ENCODE measurements around the gene KRTAP5-3.

Gene KRTAP5-3

DNA sequence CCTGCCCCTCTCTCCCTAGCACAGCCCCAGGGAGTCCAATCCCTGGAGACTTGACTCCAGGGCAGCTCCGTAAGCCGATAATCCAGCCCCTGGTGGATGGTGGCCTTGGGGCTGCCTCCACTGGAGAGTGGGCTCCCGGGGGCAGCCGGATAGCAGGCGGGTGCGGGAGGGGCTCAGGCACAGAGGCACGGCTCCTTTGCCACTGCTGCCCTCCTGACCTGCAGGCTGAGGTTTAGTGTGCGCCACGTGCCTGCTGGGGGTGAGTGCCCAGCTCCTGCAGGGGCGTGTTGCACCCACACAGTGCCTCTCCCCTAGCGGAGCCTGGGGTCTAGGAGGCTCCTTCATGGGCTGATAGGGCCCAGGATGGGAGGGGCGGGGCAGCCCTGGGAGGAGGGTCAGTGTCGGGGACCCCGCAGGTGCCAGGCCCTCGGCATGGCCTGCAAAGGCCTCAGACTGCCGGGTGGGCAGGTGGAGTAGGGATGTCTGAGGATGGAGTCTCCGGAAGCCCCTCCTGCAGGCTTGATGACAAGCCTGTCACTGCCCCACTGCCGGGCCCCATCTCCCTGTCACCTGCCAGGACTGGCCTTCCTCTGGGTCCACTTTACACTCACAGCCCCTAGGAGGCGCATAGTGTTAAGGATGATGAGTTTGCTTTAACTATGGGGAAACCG lies 41.7 kb downstream of the KRTAP5-3 start:
- no peak overlapping the region for H3K4me3 ChIP-seq (ENCODE audit: low read depth, low read length)
- DNase-seq (ENCODE audit: low read depth), result no peak
- TF ChIP-seq, protein P1, sequence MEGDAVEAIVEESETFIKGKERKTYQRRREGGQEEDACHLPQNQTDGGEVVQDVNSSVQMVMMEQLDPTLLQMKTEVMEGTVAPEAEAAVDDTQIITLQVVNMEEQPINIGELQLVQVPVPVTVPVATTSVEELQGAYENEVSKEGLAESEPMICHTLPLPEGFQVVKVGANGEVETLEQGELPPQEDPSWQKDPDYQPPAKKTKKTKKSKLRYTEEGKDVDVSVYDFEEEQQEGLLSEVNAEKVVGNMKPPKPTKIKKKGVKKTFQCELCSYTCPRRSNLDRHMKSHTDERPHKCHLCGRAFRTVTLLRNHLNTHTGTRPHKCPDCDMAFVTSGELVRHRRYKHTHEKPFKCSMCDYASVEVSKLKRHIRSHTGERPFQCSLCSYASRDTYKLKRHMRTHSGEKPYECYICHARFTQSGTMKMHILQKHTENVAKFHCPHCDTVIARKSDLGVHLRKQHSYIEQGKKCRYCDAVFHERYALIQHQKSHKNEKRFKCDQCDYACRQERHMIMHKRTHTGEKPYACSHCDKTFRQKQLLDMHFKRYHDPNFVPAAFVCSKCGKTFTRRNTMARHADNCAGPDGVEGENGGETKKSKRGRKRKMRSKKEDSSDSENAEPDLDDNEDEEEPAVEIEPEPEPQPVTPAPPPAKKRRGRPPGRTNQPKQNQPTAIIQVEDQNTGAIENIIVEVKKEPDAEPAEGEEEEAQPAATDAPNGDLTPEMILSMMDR (IDR thresholded peaks at IDR 0.05; ENCODE audit: low read depth, low read length, missing control alignments), result peak; percentile 37

DNA sequence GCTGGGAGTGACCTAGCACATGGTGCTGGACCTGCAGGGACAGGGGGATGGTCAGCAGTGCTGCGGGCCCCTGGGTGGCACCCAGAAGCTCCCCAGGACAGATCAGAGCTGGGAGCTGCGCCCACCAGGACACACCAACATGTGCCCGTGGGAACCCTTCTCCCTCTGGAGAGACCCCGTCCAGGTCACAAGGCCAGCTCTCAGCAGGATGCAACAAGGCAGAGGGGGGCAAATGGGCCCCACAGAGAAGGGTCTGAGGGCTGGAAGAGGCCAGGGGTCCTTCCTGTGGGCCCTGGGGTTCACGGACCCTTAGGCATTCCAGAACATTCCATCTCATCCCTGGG lies 42.4 kb downstream of the KRTAP5-3 start:
- DNase-seq (ENCODE audit: low read depth), result no peak
- TF ChIP-seq, protein P1 (IDR thresholded peaks at IDR 0.05; ENCODE audit: low read depth, low read length, missing control alignments), result no peak
- H3K4me3 ChIP-seq (ENCODE audit: low read depth, low read length), result no peak overlapping the region

DNA sequence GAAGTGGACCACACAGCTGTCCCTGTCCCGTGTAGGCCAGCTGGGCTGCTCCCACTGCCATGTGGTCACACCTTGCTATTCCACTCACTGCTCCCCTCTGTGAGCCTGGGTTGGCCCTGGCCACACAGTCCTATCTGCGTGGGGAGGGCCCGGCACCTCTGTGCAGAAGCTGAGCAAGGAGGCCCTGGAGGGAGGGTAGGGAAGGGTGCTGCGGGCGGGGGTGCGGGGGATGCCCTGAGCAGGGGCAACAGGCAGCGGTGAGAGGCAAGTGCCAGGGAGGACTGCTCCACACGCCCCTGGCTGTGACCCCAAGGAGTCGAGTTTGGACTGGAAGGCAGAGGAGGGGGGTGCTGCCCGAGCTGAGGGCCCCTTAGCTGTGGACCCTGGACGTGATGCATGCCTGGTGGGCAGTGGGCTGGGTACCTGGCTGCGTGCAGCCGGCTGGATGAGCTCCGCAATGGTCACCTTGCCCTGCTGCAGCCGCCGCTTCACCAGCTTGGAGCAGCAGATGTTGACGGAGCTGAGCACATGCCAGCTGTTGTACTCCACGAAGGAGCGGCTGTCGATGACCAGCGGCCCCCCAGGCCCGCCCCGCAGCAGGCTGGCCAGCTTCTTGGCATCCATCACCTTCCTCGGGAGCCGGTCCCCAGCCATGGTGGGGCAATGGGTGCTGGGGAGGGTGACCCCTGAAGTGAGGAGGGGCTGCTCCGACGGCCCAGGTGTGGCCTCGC lies 42.9 kb downstream of the KRTAP5-3 start:
- TF ChIP-seq, protein P1 (IDR thresholded peaks at IDR 0.05; ENCODE audit: low read depth, low read length, missing control alignments), result no peak
- no peak overlapping the region for H3K4me3 ChIP-seq (ENCODE audit: low read depth, low read length)
- DNase-seq (ENCODE audit: low read depth), result no peak

DNA sequence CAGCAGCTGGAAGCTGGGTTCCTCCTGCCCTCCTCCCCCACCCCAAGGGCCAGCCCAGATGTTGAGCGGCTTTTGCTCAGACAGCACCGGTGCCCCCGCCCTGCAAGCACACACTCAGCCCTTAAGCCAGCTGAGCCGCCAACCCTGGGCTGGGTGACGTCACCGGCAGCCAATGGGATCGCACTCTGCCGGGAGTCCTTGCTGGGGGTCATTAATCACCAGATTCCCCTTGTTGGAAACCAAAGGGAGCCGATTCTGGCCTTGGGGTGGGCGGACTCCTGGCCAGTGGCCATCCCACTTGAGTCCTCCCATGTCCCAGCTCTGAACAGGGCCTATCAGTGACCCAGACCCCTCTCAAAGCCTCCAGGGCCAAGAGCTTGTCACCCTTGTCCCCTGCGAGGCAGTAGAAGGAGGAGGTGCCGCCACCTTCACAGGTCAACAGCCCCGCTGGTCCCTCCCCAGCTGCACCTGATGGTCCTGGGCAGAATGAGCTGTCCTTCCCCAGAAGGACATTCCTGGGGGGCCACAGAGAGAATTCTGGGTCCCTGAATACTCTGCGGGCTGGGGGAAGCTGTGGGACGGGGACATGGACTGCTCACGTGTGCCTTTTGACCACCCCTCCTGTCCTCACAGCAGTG lies 43.6 kb downstream of the KRTAP5-3 start:
- no peak for DNase-seq (ENCODE audit: low read depth)
- TF ChIP-seq, protein P1 (IDR thresholded peaks at IDR 0.05; ENCODE audit: low read depth, low read length, missing control alignments), result no peak
- H3K4me3 ChIP-seq (ENCODE audit: low read depth, low read length), result no peak overlapping the region

DNA sequence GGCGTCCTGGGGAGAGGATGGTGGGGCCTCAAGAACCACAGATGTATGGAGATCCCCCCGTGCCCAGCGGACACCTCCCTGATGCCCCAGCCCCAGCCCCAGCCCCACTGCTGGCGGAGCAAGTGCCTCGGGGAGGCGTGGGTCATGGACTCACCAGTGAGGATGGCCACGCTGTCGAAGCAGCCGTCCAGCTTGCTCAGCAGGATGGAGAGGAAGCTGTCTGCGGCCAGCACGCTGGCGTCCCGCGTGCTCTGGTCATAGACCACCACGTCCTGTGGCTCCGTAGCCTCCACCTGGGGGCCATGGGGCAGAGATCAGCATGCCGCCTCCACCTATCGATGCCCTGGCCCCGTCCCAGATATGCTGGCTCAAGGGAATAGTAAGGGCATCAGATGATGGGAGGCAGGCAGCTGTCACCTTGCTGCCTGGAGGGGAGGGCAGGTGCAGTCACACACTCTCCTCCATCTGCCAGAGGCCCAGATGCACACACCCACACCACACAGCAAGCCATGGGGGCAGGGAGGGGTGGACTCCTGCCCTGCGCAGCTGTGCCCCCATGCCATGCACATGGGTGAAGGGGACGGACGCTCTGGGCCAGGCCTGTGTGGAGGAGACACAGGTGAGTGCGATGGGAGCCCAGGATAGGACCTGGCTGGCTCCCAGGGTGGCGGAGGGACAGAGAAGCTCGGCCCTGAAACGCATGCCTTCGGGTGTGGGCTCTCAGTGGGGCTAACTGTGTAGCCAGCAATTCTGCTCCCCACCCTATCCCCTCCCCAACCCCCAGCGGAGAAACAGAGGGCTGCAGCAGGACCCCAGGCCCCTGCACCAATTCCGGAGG lies 44.3 kb downstream of the KRTAP5-3 start:
- no peak overlapping the region for H3K4me3 ChIP-seq (ENCODE audit: low read depth, low read length)
- DNase-seq (ENCODE audit: low read depth), result no peak
- TF ChIP-seq, protein P1 (IDR thresholded peaks at IDR 0.05; ENCODE audit: low read depth, low read length, missing control alignments), result no peak

DNA sequence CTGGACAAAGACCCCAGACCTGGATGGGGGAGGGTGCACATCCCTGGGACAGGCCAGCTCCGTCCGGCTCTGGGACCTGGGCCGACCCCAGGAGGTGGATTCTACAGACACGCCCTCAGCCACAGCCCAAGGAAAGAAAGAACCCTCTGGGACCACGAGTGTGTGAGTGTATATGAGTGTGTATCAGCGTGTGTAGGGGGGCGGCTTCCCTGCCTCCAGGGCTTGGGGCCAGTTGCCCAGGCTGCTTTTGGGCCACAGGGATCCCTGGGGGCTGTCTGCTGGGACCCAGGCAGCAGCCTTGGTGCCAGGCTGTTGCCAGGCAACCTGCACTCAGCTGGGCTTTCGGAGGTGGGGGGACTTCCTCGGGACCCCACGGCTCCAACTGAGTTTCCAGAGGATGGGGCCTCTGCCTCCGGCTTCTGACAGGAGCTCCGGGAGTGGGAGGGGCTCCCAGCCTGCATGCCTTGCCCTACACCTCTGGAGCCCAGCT lies 45.1 kb downstream of the KRTAP5-3 start:
- TF ChIP-seq, protein P1 (IDR thresholded peaks at IDR 0.05; ENCODE audit: low read depth, low read length, missing control alignments), result no peak

More for the DNA sequence above, 45.1 kb downstream of the KRTAP5-3 start:
- H3K4me3 ChIP-seq (ENCODE audit: low read depth, low read length), result no peak overlapping the region
- no peak for DNase-seq (ENCODE audit: low read depth)

Data from GM12864 (cell line).